Small intestine (tissue), 7 donors: ENCODE measurements around the gene CARS2. TPM values are rescaled to one million over a fixed set of nuclear protein-coding genes. Genes with fewer than 3 reads are reported as not detected.
"Not testable (repeated sequence)": the region's sequence is repeated elsewhere in the genome, so short reads cannot be mapped to it uniquely, and the experiment has no call there.

Source experiments
- DNase-seq, 2 donors: peaks; one replicate each; pipeline versions ENCODE4 v3.0.0 to v3.0.0-alpha.2; 2013
- FAIRE-seq: peaks from 2 replicates; lab custom pipeline; 2012; peaks lifted over from hg19 to GRCh38; lab: Jason Lieb, UNC
- H3K27ac ChIP-seq, 3 donors: one replicate each; pipeline ENCODE4 v1.5.1; 2013; ENCODE audit warnings: low read length in 2 of 3, mild to moderate bottlenecking in 2 of 3, control low read depth in 1 of 3, inconsistent platforms in 1 of 3, low read depth in 1 of 3, moderate library complexity in 1 of 3
- H3K27me3 ChIP-seq, 3 donors: one replicate each; pipeline ENCODE4 v1.6.1; 2013; ENCODE audit warnings: low read length in 3 of 3, inconsistent platforms in 1 of 3; ENCODE audit not compliant: control insufficient read depth in 3 of 3, insufficient read depth in 3 of 3
- H3K36me3 ChIP-seq, 3 donors: one replicate each; pipeline ENCODE4 v1.6.1; 2013; ENCODE audit warnings: low read length in 3 of 3, inconsistent platforms in 1 of 3, low read depth in 1 of 3, mild to moderate bottlenecking in 1 of 3, moderate library complexity in 1 of 3; ENCODE audit not compliant: control insufficient read depth in 3 of 3, insufficient read depth in 2 of 3
- H3K4me1 ChIP-seq, 3 donors: one replicate each; pipeline ENCODE4 v1.6.1; 2013; ENCODE audit warnings: low read length in 2 of 3, inconsistent platforms in 1 of 3, low read depth in 1 of 3, mild to moderate bottlenecking in 1 of 3, moderate library complexity in 1 of 3; ENCODE audit not compliant: control insufficient read depth in 3 of 3, insufficient read depth in 2 of 3
- H3K4me3 ChIP-seq, 3 donors: one replicate each; pipeline ENCODE4 v1.5.1; 2013; ENCODE audit warnings: low read length in 3 of 3, control low read depth in 1 of 3, inconsistent platforms in 1 of 3, low read depth in 1 of 3, mild to moderate bottlenecking in 1 of 3, moderate library complexity in 1 of 3
- H3K9me3 ChIP-seq, 2 donors: one replicate each; pipeline ENCODE4 v1.6.1; 2013; ENCODE audit warnings: low read depth in 1 of 2, low read length in 1 of 2; ENCODE audit not compliant: control insufficient read depth in 2 of 2, insufficient read depth in 1 of 2
- WGBS, 3 donors: extraction: QIAGEN DNeasy Blood & Tissue Kit; methylation state at CpG; one replicate each; pipeline ENCODE4 v1.1.7; 2013; 5-methylcytosine and 5-hydroxymethylcytosine counted together
- polyA plus RNA-seq, 4 donors: library from polyadenylated mRNA; stranded (reverse) in 3 of 4; unstranded in 1 of 4; fragments of 200-250 nt in 3 of 4; fragments of 120-200 nt in 1 of 4; gene quantifications; one replicate each; pipeline versions ENCODE4 v1.2.1 to v1.2.3, GENCODE V29; 2013
- donor health status: healthy with polysubstance abuse.
- donor health status: control.
- donor health status: control.
- donor health status: Bipolar disorder and iron deficiency.
- donor health status: healthy.

The CARS2 gene
- polyA plus RNA-seq, 4 donors, result 69.7 to 107 (median 84.9) TPM

GRCh38 chr13:110617321-110618072 lies 88.4 kb downstream of the CARS2 start:
- Histone ChIP-seq H3K27ac (peak overlapping the region; percentile 29 to 89 (median 71)), H3K4me1 (peaks cover 6 to 23% (median 8%) of the 10 kb centered on the region in 3 donors), H3K36me3 (peaks cover 0 to 6% (median 0%) of the 10 kb centered on the region in 3 donors), H3K27me3 (no peaks in the 10 kb centered on the region), H3K4me3 (no peak overlapping the region), H3K9me3 (peaks cover 0 to 6% of the 10 kb centered on the region in 2 donors)
- 32 to 56% (median 43%) methylated on average over 8 of the region's 8 CpGs for WGBS, 3 donors
- no peak for FAIRE-seq
- peak; percentile 65 to 71 for DNase-seq

- Histone ChIP-seq H3K4me1 (peaks cover 6 to 23% (median 8%) of the 10 kb centered on the region in 3 donors), H3K36me3 (peaks cover 0 to 6% (median 0%) of the 10 kb centered on the region in 3 donors), H3K9me3 (peaks cover 0 to 6% of the 10 kb centered on the region in 2 donors), H3K27me3 (no peaks in the 10 kb centered on the region), H3K4me3 (peak overlapping the region; percentile 68 to 93 (median 91)), H3K27ac (peak overlapping the region; percentile 89 to 91 (median 89))
- DNase-seq (peak; percentile 53 to 64), FAIRE-seq (no peak)
- WGBS, 3 donors, result 5 to 8% (median 6%) methylated on average over 30 to 37 of the region's 37 CpGs
Observed at GRCh38 chr13:110616103-110617101, 89.5 kb downstream of the CARS2 start.

- peaks cover 0 to 6% (median 0%) of the 10 kb centered on the region in 3 donors for H3K36me3 ChIP-seq
- peak within 1 kb of the TSS; percentile 89 to 91 (median 89) for H3K27ac ChIP-seq
- H3K9me3 ChIP-seq, result peaks cover 0 to 6% of the 10 kb centered on the region in 2 donors
- DNase-seq, result peak; percentile 94 to 96
- no peaks in the 10 kb centered on the region for H3K27me3 ChIP-seq
- WGBS, 3 donors, result 1 to 2% (median 2%) methylated on average over 68 to 95 of the region's 95 CpGs
- no peak for FAIRE-seq
- H3K4me3 ChIP-seq, result peak within 1 kb of the TSS; percentile 68 to 93 (median 91)
- peaks cover 6 to 23% (median 8%) of the 10 kb centered on the region in 3 donors for H3K4me1 ChIP-seq
Observed at GRCh38 chr13:110615322-110616102, 90.4 kb downstream of the CARS2 start, which contains the start of gene NAXD. Gene NAXD (plus strand): TSS chr13:110615545. CDS start chr13:110615602, 57 bp downstream.

GRCh38 chr13:110615005-110615321 lies 91.0 kb downstream of the CARS2 start:
- Histone ChIP-seq H3K4me1 (peaks cover 6 to 23% (median 8%) of the 10 kb centered on the region in 3 donors), H3K27me3 (no peaks in the 10 kb centered on the region), H3K36me3 (peaks cover 0 to 6% (median 0%) of the 10 kb centered on the region in 3 donors), H3K4me3 (peak overlapping the region in 2 of 3 donors; percentile 68 to 91), H3K9me3 (peaks cover 0 to 6% of the 10 kb centered on the region in 2 donors), H3K27ac (peak overlapping the region; percentile 34 to 91 (median 89))
- DNase-seq (peak in 1 of 2 donors; percentile 8), FAIRE-seq (no peak)
- 87 to 89% (median 88%) methylated on average over 11 of the region's 11 CpGs for WGBS, 3 donors

- FAIRE-seq (no peak), DNase-seq (peak in 1 of 2 donors; percentile 56)
- Histone ChIP-seq H3K9me3 (peaks cover 0 to 6% of the 10 kb centered on the region in 2 donors), H3K36me3 (no peaks in the 10 kb centered on the region), H3K27ac (no peak overlapping the region), H3K4me3 (peak overlapping the region in 1 of 3 donors; percentile 17), H3K27me3 (no peaks in the 10 kb centered on the region), H3K4me1 (peaks cover 0 to 5% (median 2%) of the 10 kb centered on the region in 3 donors)
- WGBS, 3 donors, result 48 to 76% (median 48%) methylated on average over 12 of the region's 12 CpGs
Observed at GRCh38 chr13:110610955-110611595, 94.8 kb downstream of the CARS2 start.

- Histone ChIP-seq H3K27me3 (no peaks in the 10 kb centered on the region), H3K27ac (no peak overlapping the region), H3K4me1 (no peaks in the 10 kb centered on the region), H3K36me3 (no peaks in the 10 kb centered on the region), H3K9me3 (no peaks in the 10 kb centered on the region), H3K4me3 (no peak overlapping the region)
- WGBS, 3 donors, result 72 to 80% (median 74%) methylated on average over 3 of the region's 3 CpGs
- FAIRE-seq (no peak), DNase-seq (no peak)
Observed at GRCh38 chr13:110607675-110608224, 98.2 kb downstream of the CARS2 start.

- H3K27me3 ChIP-seq, H3K4me1 ChIP-seq, FAIRE-seq, H3K4me3 ChIP-seq, H3K9me3 ChIP-seq, DNase-seq, H3K36me3 ChIP-seq, H3K27ac ChIP-seq: not testable (repeated sequence)
- 94 to 100% (median 96%) methylated on average over 2 to 30 of the region's 33 CpGs for WGBS, 3 donors
Observed at GRCh38 chr13:110606281-110606680, 99.6 kb downstream of the CARS2 start.
